Progenitor cell of endocrine pancreas (in vitro differentiated cells): ENCODE results near the gene KIRREL1. TPM values are rescaled to one million over a fixed set of nuclear protein-coding genes. Genes with fewer than 3 reads are reported as not detected.

Experiments used
- DNase-seq: peaks from one replicate; pipeline ENCODE4 v3.0.0; 2021; ENCODE audit warnings: low spot score; ENCODE audit not compliant: unreplicated experiment
- H3K27ac Mint-ChIP-seq: 2 replicates; pipeline ENCODE4 v1.8.0; 2021; ENCODE audit warnings: mild to moderate bottlenecking, moderate library complexity, mixed read lengths
- H3K27me3 Mint-ChIP-seq: 2 replicates; pipeline ENCODE4 v1.8.0; 2021; ENCODE audit warnings: mixed read lengths
- H3K36me3 Mint-ChIP-seq: 2 replicates; pipeline ENCODE4 v1.8.0; 2022; ENCODE audit warnings: mixed read lengths; ENCODE audit not compliant: insufficient read depth
- H3K4me1 Mint-ChIP-seq: 2 replicates; pipeline ENCODE4 v1.8.0; 2021; ENCODE audit warnings: low read depth, mixed read lengths
- H3K4me3 Mint-ChIP-seq: 2 replicates; pipeline ENCODE4 v1.8.0; 2021; ENCODE audit warnings: low read depth, mild to moderate bottlenecking, moderate library complexity, mixed read lengths
- H3K9me3 Mint-ChIP-seq: 2 replicates; pipeline ENCODE4 v1.8.0; 2021; ENCODE audit warnings: low read depth, mixed read lengths
- total RNA-seq: library from RNA; stranded (reverse); gene quantifications from 2 replicates; pipeline ENCODE4 v1.2.1, GENCODE V29; 2021
- TF ChIP-seq, protein P1 (sequence below): fragments of 200-600 bp; sonication (generic); IDR thresholded peaks from one replicate; pipeline ENCODE4 v1.5.0; 2021; ENCODE audit warnings: antibody characterized with exemption, mild to moderate bottlenecking; ENCODE audit not compliant: unreplicated experiment

KIRREL1 gene
- total RNA-seq, 1 donor from 2014 or later: 43.8 TPM

DNA sequence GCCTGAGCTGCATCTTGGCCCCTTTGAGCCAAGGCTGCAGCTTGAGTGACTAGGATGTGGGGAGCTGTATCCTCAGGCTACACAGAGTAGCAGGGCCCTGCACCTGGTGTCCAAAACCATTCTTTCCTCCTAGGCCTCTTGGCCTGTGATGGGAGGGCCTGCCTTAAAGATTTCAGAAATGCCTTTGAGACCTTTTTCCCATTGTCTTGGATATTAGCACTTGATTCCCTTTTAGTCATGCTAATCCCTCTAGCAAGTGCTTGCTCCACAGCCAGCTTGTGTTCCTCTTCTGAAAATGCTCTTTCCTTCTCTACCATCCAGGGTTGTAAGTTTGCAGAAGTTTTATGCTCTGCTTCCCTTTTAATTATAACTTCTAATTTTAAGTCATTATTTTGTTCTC lies 21.7 kb upstream of the KIRREL1 start:
- H3K27me3 Mint-ChIP-seq: no peaks in the 10 kb centered on the region
- no peaks in the 10 kb centered on the region for H3K36me3 Mint-ChIP-seq
- peaks cover 7% of the 10 kb centered on the region for H3K9me3 Mint-ChIP-seq
- no peak for DNase-seq
- TF ChIP-seq, protein P1, sequence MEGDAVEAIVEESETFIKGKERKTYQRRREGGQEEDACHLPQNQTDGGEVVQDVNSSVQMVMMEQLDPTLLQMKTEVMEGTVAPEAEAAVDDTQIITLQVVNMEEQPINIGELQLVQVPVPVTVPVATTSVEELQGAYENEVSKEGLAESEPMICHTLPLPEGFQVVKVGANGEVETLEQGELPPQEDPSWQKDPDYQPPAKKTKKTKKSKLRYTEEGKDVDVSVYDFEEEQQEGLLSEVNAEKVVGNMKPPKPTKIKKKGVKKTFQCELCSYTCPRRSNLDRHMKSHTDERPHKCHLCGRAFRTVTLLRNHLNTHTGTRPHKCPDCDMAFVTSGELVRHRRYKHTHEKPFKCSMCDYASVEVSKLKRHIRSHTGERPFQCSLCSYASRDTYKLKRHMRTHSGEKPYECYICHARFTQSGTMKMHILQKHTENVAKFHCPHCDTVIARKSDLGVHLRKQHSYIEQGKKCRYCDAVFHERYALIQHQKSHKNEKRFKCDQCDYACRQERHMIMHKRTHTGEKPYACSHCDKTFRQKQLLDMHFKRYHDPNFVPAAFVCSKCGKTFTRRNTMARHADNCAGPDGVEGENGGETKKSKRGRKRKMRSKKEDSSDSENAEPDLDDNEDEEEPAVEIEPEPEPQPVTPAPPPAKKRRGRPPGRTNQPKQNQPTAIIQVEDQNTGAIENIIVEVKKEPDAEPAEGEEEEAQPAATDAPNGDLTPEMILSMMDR: no peak
- no peak overlapping the region for H3K27ac Mint-ChIP-seq
- peaks cover 4% of the 10 kb centered on the region for H3K4me1 Mint-ChIP-seq
- H3K4me3 Mint-ChIP-seq: no peak overlapping the region

DNA sequence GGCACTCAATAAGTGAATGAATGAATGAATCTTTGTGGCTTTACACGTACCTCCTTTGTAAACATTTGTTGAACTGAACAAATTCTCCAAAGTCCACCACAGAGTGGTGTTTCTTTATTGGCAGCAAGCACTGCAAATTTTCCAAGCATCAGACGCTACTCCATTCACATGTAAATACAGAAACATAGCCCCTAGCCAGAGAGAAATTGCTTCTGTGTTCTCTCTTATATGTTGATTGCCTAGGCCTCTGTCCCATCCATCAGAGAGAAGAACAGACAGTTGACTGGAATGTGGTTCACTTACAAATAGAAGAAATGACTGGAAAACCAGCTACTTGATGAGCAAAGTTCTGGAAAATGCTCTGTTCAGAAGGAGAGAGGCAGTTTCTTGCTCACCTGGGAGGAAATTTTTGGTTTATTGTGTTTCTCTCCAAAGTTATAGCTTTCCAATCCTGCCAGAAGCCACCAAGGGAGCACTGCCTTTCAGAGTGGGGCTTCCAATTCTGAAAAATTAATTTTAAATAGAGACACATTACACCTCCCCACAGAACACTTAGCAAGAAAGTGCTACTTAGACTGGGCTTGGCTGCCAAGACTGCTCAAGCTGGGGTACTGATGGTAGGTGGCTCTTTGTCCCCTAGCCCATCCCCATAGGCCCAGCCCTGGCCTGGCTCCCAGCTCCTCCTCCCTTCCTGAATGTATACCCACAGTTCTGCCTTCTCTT lies 18.1 kb upstream of the KIRREL1 start:
- Mint-ChIP-seq H3K4me1 (peaks cover 2% of the 10 kb centered on the region), H3K9me3 (peaks cover 7% of the 10 kb centered on the region), H3K36me3 (no peaks in the 10 kb centered on the region), H3K4me3 (no peak overlapping the region), H3K27me3 (peaks cover 3% of the 10 kb centered on the region), H3K27ac (no peak overlapping the region)
- TF ChIP-seq, protein P1: no peak
- DNase-seq: no peak

DNA sequence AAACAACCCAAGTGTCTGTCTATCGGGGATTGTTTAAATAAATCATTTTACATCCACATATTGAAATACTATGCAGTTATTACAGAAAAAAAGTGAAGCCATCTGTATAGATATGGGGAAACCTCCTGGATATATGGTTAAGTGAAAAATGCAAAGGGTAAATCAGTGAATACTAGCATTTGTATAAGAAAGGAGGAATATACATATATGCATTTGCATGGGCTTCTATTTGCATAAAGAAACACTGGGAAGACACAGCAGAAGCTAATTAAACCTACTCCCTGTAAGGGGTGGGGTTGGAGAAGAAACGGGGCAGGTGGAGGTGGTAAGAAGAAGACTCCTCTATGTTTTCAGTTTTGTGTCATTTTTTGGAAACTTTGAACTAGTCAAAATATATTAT lies 16.6 kb upstream of the KIRREL1 start:
- TF ChIP-seq, protein P1: no peak
- no peak for DNase-seq
- Mint-ChIP-seq H3K27ac (no peak overlapping the region), H3K36me3 (no peaks in the 10 kb centered on the region), H3K4me3 (no peak overlapping the region), H3K4me1 (peaks cover 2% of the 10 kb centered on the region), H3K9me3 (peaks cover 7% of the 10 kb centered on the region), H3K27me3 (peaks cover 3% of the 10 kb centered on the region)

DNA sequence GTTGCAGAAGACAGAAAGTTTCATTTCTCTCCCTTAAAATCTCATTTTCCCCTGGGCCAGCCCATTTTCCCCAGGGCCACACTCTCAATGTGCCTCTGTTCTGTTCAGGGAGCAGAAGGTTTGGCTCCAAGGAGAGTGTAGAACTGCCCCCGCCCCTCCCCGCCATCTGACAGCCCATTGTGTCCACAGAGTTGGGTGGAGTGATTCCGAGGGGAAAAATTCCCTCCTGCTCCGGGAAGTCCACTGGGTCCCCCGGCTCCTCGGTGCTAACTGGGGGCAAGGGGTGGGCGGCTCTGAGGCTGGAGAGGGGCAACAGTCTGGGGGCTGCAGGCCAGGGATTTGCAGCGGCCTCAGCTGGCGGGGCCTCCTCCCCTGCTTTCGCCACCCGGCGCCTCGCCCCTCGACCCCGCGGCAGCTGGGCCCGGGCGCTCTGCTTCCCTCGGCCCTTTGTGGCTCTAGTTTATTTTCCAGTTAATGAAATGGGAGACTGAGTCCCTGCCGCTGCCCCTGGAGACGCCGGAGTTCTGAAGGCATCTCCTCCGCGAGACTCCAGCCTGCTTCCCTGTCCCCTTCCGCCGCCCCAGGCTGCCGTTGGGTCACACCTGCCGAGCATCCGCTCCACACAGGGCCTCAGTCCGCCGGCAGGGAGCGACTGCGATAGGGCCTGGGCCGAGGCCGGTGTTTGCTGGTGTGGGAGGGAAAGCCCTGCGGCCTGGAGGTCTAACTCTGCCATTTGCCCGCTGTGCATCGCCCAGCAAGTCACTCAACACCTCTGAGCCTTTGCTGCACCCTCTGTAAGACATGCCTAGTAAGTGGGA lies 14.7 kb upstream of the KIRREL1 start:
- peaks cover 2% of the 10 kb centered on the region for H3K4me1 Mint-ChIP-seq
- TF ChIP-seq, protein P1: no peak
- peak overlapping the region; percentile 48 for H3K4me3 Mint-ChIP-seq
- H3K9me3 Mint-ChIP-seq: no peaks in the 10 kb centered on the region
- no peak overlapping the region for H3K27ac Mint-ChIP-seq
- no peaks in the 10 kb centered on the region for H3K36me3 Mint-ChIP-seq
- H3K27me3 Mint-ChIP-seq: peaks cover 5% of the 10 kb centered on the region
- DNase-seq: no peak

DNA sequence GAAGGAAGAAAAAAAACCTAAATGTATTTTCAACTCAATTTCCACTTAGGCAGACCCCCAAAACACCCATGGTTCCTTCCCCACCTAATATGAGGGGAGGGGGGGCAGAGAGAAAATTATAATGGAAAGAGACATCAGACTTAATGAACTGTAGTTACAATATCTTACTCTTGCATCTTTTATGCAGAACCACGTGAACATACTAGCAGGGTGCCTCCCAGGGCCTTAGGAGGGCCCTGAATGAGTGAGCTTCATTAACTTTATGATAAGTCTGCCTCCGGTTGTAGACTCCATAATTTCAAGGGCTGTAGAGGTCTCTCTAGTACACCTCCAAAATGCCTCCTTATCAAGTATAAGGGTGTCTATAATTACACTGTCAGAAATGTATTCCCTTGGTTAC lies 11.3 kb upstream of the KIRREL1 start:
- DNase-seq: no peak
- Mint-ChIP-seq H3K27me3 (peaks cover 23% of the 10 kb centered on the region), H3K9me3 (no peaks in the 10 kb centered on the region), H3K27ac (no peak overlapping the region), H3K4me1 (peaks cover 2% of the 10 kb centered on the region), H3K36me3 (no peaks in the 10 kb centered on the region), H3K4me3 (no peak overlapping the region)
- TF ChIP-seq, protein P1: no peak
